ENCODE measurements around the gene WIPF3. TPM values are rescaled to one million over a fixed set of nuclear protein-coding genes. Genes with fewer than 3 reads are reported as not detected.

Gene WIPF3
- total RNA-seq, 1 donor from 2014 or later: not detected

GRCh38 chr7:29858191-29858951, 52.1 kb downstream of the WIPF3 start:
- intact Hi-C loops (cut with micrococcal nuclease): no loop called here
- no peak for DNase-seq (ENCODE audit: low spot score)
- no peak overlapping the region for H3K27ac Mint-ChIP-seq
- H3K4me1 Mint-ChIP-seq (ENCODE audit: low read depth): no peaks in the 10 kb centered on the region
- H3K9me3 Mint-ChIP-seq: no peaks in the 10 kb centered on the region
- no peak overlapping the region for H3K4me3 Mint-ChIP-seq (ENCODE audit: low read depth)
- no peaks in the 10 kb centered on the region for H3K36me3 Mint-ChIP-seq (ENCODE audit: low read depth)
- H3K27me3 Mint-ChIP-seq (ENCODE audit: low read depth): peaks cover 6% of the 10 kb centered on the region

GRCh38 chr7:29859104-29859503, 52.8 kb downstream of the WIPF3 start:
- Mint-ChIP-seq H3K9me3 (no peaks in the 10 kb centered on the region), H3K4me3 (ENCODE audit: low read depth) (no peak overlapping the region), H3K27ac (no peak overlapping the region), H3K36me3 (ENCODE audit: low read depth) (no peaks in the 10 kb centered on the region), H3K27me3 (ENCODE audit: low read depth) (peaks cover 6% of the 10 kb centered on the region), H3K4me1 (ENCODE audit: low read depth) (no peaks in the 10 kb centered on the region)
- intact Hi-C loops (cut with micrococcal nuclease): no loop called here
- no peak for DNase-seq (ENCODE audit: low spot score)

GRCh38 chr7:29859524-29860185, 53.3 kb downstream of the WIPF3 start:
- H3K4me3 Mint-ChIP-seq (ENCODE audit: low read depth): no peak overlapping the region

GRCh38 chr7:29860186-29860585, 53.9 kb downstream of the WIPF3 start:
- Mint-ChIP-seq H3K27me3 (ENCODE audit: low read depth) (peaks cover 5% of the 10 kb centered on the region), H3K36me3 (ENCODE audit: low read depth) (no peaks in the 10 kb centered on the region), H3K4me1 (ENCODE audit: low read depth) (no peaks in the 10 kb centered on the region), H3K9me3 (no peaks in the 10 kb centered on the region), H3K27ac (no peak overlapping the region), H3K4me3 (ENCODE audit: low read depth) (no peak overlapping the region)
- DNase-seq (ENCODE audit: low spot score): no peak
- intact Hi-C loops (cut with micrococcal nuclease): no loop called here

More at GRCh38 chr7:29859524-29860185, 53.3 kb downstream of the WIPF3 start:
- Mint-ChIP-seq H3K36me3 (ENCODE audit: low read depth) (no peaks in the 10 kb centered on the region), H3K4me1 (ENCODE audit: low read depth) (no peaks in the 10 kb centered on the region), H3K27me3 (ENCODE audit: low read depth) (peaks cover 6% of the 10 kb centered on the region), H3K9me3 (no peaks in the 10 kb centered on the region), H3K27ac (no peak overlapping the region)
- intact Hi-C loops (cut with micrococcal nuclease): no loop called here
- DNase-seq (ENCODE audit: low spot score): no peak

- Mint-ChIP-seq H3K4me1 (ENCODE audit: low read depth) (no peaks in the 10 kb centered on the region), H3K36me3 (ENCODE audit: low read depth) (no peaks in the 10 kb centered on the region), H3K9me3 (no peaks in the 10 kb centered on the region), H3K27ac (no peak overlapping the region), H3K4me3 (ENCODE audit: low read depth) (no peak overlapping the region), H3K27me3 (ENCODE audit: low read depth) (peaks cover 4% of the 10 kb centered on the region)
- no peak for DNase-seq (ENCODE audit: low spot score)
- intact Hi-C loops (cut with micrococcal nuclease): no loop called here
Measured at GRCh38 chr7:29861884-29862283, 55.6 kb downstream of the WIPF3 start.

- no peaks in the 10 kb centered on the region for H3K36me3 Mint-ChIP-seq (ENCODE audit: low read depth)
- peaks cover 2% of the 10 kb centered on the region for H3K27me3 Mint-ChIP-seq (ENCODE audit: low read depth)
- H3K4me3 Mint-ChIP-seq (ENCODE audit: low read depth): no peak overlapping the region
- intact Hi-C loops (cut with micrococcal nuclease): no loop called here
- no peaks in the 10 kb centered on the region for H3K4me1 Mint-ChIP-seq (ENCODE audit: low read depth)
- no peaks in the 10 kb centered on the region for H3K9me3 Mint-ChIP-seq
- no peak for DNase-seq (ENCODE audit: low spot score)
- H3K27ac Mint-ChIP-seq: no peak overlapping the region
Measured at GRCh38 chr7:29864656-29865055, 58.3 kb downstream of the WIPF3 start.

GRCh38 chr7:29865526-29865925, 59.2 kb downstream of the WIPF3 start:
- no peak overlapping the region for H3K4me3 Mint-ChIP-seq (ENCODE audit: low read depth)
- H3K9me3 Mint-ChIP-seq: no peaks in the 10 kb centered on the region
- peaks cover 1% of the 10 kb centered on the region for H3K27me3 Mint-ChIP-seq (ENCODE audit: low read depth)
- intact Hi-C loops (cut with micrococcal nuclease): no loop called here
- DNase-seq (ENCODE audit: low spot score): no peak
- H3K4me1 Mint-ChIP-seq (ENCODE audit: low read depth): no peaks in the 10 kb centered on the region
- no peaks in the 10 kb centered on the region for H3K36me3 Mint-ChIP-seq (ENCODE audit: low read depth)
- H3K27ac Mint-ChIP-seq: no peak overlapping the region

- DNase-seq (ENCODE audit: low spot score): no peak
- no peak overlapping the region for H3K27ac Mint-ChIP-seq
- no peaks in the 10 kb centered on the region for H3K27me3 Mint-ChIP-seq (ENCODE audit: low read depth)
- H3K36me3 Mint-ChIP-seq (ENCODE audit: low read depth): no peaks in the 10 kb centered on the region
- no peaks in the 10 kb centered on the region for H3K4me1 Mint-ChIP-seq (ENCODE audit: low read depth)
- no peaks in the 10 kb centered on the region for H3K9me3 Mint-ChIP-seq
- no peak overlapping the region for H3K4me3 Mint-ChIP-seq (ENCODE audit: low read depth)
- intact Hi-C loops (cut with micrococcal nuclease): no loop called here
Measured at GRCh38 chr7:29866490-29866930, 60.2 kb downstream of the WIPF3 start.

- no peak overlapping the region for H3K4me3 Mint-ChIP-seq (ENCODE audit: low read depth)
- no peak overlapping the region for H3K27ac Mint-ChIP-seq
- intact Hi-C loops (cut with micrococcal nuclease): no loop called here
- DNase-seq (ENCODE audit: low spot score): no peak
- no peaks in the 10 kb centered on the region for H3K36me3 Mint-ChIP-seq (ENCODE audit: low read depth)
- no peaks in the 10 kb centered on the region for H3K4me1 Mint-ChIP-seq (ENCODE audit: low read depth)
- peaks cover 3% of the 10 kb centered on the region for H3K27me3 Mint-ChIP-seq (ENCODE audit: low read depth)
- H3K9me3 Mint-ChIP-seq: no peaks in the 10 kb centered on the region
Measured at GRCh38 chr7:29871787-29872398, 65.6 kb downstream of the WIPF3 start.

- no peak overlapping the region for H3K4me3 Mint-ChIP-seq (ENCODE audit: low read depth)
- no peaks in the 10 kb centered on the region for H3K4me1 Mint-ChIP-seq (ENCODE audit: low read depth)
- no peaks in the 10 kb centered on the region for H3K9me3 Mint-ChIP-seq
Measured at GRCh38 chr7:29873644-29874294, 67.5 kb downstream of the WIPF3 start.

GRCh38 chr7:29875741-29876140, 69.4 kb downstream of the WIPF3 start:
- intact Hi-C loops (cut with micrococcal nuclease): no loop called here
- Mint-ChIP-seq H3K36me3 (ENCODE audit: low read depth) (no peaks in the 10 kb centered on the region), H3K27me3 (ENCODE audit: low read depth) (peaks cover 5% of the 10 kb centered on the region), H3K9me3 (no peaks in the 10 kb centered on the region), H3K27ac (no peak overlapping the region), H3K4me3 (ENCODE audit: low read depth) (no peak overlapping the region), H3K4me1 (ENCODE audit: low read depth) (no peaks in the 10 kb centered on the region)
- DNase-seq (ENCODE audit: low spot score): no peak

More at GRCh38 chr7:29873644-29874294, 67.5 kb downstream of the WIPF3 start:
- intact Hi-C loops (cut with micrococcal nuclease): no loop called here
- no peak for DNase-seq (ENCODE audit: low spot score)
- Mint-ChIP-seq H3K36me3 (ENCODE audit: low read depth) (no peaks in the 10 kb centered on the region), H3K27me3 (ENCODE audit: low read depth) (peaks cover 5% of the 10 kb centered on the region), H3K27ac (no peak overlapping the region)

GRCh38 chr7:29877196-29877595, 70.9 kb downstream of the WIPF3 start:
- DNase-seq (ENCODE audit: low spot score): no peak
- Mint-ChIP-seq H3K27me3 (ENCODE audit: low read depth) (peaks cover 5% of the 10 kb centered on the region), H3K36me3 (ENCODE audit: low read depth) (no peaks in the 10 kb centered on the region), H3K9me3 (no peaks in the 10 kb centered on the region), H3K27ac (no peak overlapping the region), H3K4me3 (ENCODE audit: low read depth) (no peak overlapping the region), H3K4me1 (ENCODE audit: low read depth) (no peaks in the 10 kb centered on the region)
- intact Hi-C loops (cut with micrococcal nuclease): no loop called here

Data from activated T-helper 2 cell treated with anti-CD3 and anti-CD28 coated beads, Interferon-gamma antibody, Interleukin-2, Interleukin-4, amounts not matched to agents 10 μg/mL and 5 μg/mL and 100 μg/mL, durations not matched to agents 14 hours and 24 hours and 36 hours (primary cell).